DOHH2 (cell line): ENCODE data around the gene TMEM52B.

Experiments
- H3F3A ChIP-seq: fragments of 200-600 bp; sonication (generic), shearing (Covaris generic); 2 replicates; pipeline ENCODE4 v1.6.0; 2016; ENCODE audit warnings: antibody characterized with exemption, mild to moderate bottlenecking; ENCODE audit not compliant: control insufficient read depth, insufficient read depth
- H3K27ac ChIP-seq: fragments of 200-600 bp; sonication (generic); 2 replicates; pipeline ENCODE4 v1.5.1; 2014; ENCODE audit warnings: low read depth, mild to moderate bottlenecking, low read length, moderate library complexity
- H3K27me3 ChIP-seq: fragments of 200-600 bp; sonication (generic); 2 replicates; pipeline ENCODE4 v1.6.1; 2014; ENCODE audit warnings: mild to moderate bottlenecking, low read length, mixed read lengths; ENCODE audit not compliant: control insufficient read depth
- H3K36me3 ChIP-seq: fragments of 200-600 bp; sonication (generic); 2 replicates; pipeline ENCODE4 v1.6.1; 2014; ENCODE audit warnings: mild to moderate bottlenecking, low read length, moderate library complexity, mixed read lengths; ENCODE audit not compliant: control insufficient read depth
- H3K4me1 ChIP-seq: fragments of 200-600 bp; sonication (generic); 2 replicates; pipeline ENCODE4 v1.6.1; 2014; ENCODE audit warnings: mild to moderate bottlenecking, low read length, mixed read lengths; ENCODE audit not compliant: control insufficient read depth
- H3K4me2 ChIP-seq: fragments of 200-600 bp; sonication (generic); 2 replicates; pipeline ENCODE4 v1.6.0; 2014; ENCODE audit warnings: mild to moderate bottlenecking, low read length, moderate library complexity
- H3K4me3 ChIP-seq: fragments of 200-600 bp; sonication (generic); 2 replicates; pipeline ENCODE4 v1.5.1; 2014; ENCODE audit warnings: mild to moderate bottlenecking, low read length, mixed read lengths
- H3K79me2 ChIP-seq: fragments of 200-600 bp; sonication (generic); 2 replicates; pipeline ENCODE4 v1.6.1; 2014; ENCODE audit warnings: mild to moderate bottlenecking, low read length, mixed read lengths; ENCODE audit not compliant: control insufficient read depth
- H3K9me2 ChIP-seq: fragments of 200-600 bp; sonication (generic); replicated peaks from 2 replicates; pipeline ENCODE4 v1.6.1; 2014; ENCODE audit warnings: mild to moderate bottlenecking, low read length, mixed read lengths; ENCODE audit not compliant: control insufficient read depth
- H3K9me3 ChIP-seq: fragments of 200-600 bp; sonication (generic); 2 replicates; pipeline ENCODE4 v1.6.1; 2014; ENCODE audit warnings: antibody characterized with exemption, low read length, mixed read lengths; ENCODE audit not compliant: control insufficient read depth, insufficient read depth
- H4K20me1 ChIP-seq: fragments of 200-600 bp; sonication (generic); 2 replicates; pipeline ENCODE4 v1.6.0; 2014; ENCODE audit warnings: low read depth, mild to moderate bottlenecking, antibody characterized with exemption, low read length, moderate library complexity; ENCODE audit not compliant: control insufficient read depth, insufficient read depth
- EZH2phosphoT487 ChIP-seq: fragments of 200-600 bp; sonication (generic); IDR thresholded peaks from 2 replicates; pipeline ENCODE4 v1.6.1; 2017; ENCODE audit warnings: borderline replicate concordance, mild to moderate bottlenecking, antibody characterized with exemption, low read length, moderate library complexity, mixed read lengths
- TF ChIP-seq, protein P1 (sequence below): fragments of 200-600 bp; sonication (generic); IDR thresholded peaks from one replicate; pipeline ENCODE4 v1.5.1; 2014; ENCODE audit warnings: antibody characterized with exemption, mild to moderate bottlenecking, low read depth, low read length; ENCODE audit not compliant: poor library complexity, severe bottlenecking

Gene TMEM52B

DNA sequence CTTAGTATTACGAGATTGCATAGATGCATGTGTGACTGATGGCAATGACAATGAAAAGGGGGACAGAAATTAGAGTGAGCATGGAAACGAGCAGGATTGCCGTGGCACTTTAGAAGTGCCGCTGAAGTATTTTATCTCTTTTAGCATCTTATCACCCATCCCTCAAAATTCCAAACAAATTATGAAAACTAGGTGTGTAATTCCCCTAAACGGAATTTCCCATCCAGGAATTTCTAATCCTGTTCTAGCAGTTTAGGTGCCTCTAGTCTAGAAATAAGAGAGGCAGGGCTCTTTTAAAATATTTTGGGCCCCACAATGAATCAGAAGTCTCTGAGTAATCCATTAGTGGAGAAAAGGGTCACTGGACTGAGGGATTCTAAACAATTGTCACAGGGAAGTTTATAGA lies 947 bp downstream of the TMEM52B start:
- no peaks in the 10 kb centered on the region for H4K20me1 ChIP-seq

DNA sequence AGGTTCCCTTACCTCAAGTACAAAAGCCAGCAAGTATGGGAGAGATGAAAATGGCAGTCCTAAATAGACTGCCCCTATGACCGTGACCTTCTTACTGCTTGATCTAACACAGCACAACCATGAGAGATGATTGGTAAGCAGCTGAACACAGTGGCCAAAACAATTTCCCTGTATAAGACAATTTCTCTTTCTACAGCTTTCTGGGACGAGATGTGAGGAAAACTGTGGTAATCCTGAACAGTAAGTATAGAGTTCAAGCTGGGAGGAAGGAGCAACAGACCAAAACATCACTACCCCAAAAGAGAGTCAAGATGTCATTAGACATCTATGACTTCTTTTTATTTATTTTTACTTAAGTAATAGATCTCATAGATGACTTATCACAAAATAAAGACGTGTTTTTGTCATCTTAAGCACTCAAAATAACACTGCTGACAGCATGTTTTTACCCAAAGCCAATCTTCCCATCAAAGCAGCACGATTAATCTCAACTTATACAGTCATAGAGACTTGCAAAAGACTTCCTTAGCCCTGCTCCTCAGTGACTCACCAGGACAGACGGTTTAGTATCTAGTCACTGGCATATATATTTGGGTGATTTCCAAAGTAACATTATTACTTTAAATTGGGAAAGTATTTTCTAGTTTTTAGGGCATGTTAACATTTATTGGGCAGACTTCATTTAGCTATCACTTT lies 3.7 kb downstream of the TMEM52B start:
- H3K9me3 ChIP-seq: no peaks in the 10 kb centered on the region
- peaks cover 3% of the 10 kb centered on the region; the same call in 1 of the 2 replicates for H3K4me1 ChIP-seq
- no peak overlapping the region for H3K27ac ChIP-seq

More for the DNA sequence above, 947 bp downstream of the TMEM52B start:
- Histone ChIP-seq H3K9me3 (no peaks in the 10 kb centered on the region), H3F3A (no peaks in the 10 kb centered on the region), H3K27me3 (peaks cover 12% of the 10 kb centered on the region), H3K9me2 (no peaks in the 10 kb centered on the region), H3K4me3 (no peak overlapping the region), H3K27ac (no peak overlapping the region), H3K36me3 (no peaks in the 10 kb centered on the region), H3K4me1 (no peaks in the 10 kb centered on the region), H3K4me2 (no peak overlapping the region), H3K79me2 (no peaks in the 10 kb centered on the region)
- TF ChIP-seq, protein P1, sequence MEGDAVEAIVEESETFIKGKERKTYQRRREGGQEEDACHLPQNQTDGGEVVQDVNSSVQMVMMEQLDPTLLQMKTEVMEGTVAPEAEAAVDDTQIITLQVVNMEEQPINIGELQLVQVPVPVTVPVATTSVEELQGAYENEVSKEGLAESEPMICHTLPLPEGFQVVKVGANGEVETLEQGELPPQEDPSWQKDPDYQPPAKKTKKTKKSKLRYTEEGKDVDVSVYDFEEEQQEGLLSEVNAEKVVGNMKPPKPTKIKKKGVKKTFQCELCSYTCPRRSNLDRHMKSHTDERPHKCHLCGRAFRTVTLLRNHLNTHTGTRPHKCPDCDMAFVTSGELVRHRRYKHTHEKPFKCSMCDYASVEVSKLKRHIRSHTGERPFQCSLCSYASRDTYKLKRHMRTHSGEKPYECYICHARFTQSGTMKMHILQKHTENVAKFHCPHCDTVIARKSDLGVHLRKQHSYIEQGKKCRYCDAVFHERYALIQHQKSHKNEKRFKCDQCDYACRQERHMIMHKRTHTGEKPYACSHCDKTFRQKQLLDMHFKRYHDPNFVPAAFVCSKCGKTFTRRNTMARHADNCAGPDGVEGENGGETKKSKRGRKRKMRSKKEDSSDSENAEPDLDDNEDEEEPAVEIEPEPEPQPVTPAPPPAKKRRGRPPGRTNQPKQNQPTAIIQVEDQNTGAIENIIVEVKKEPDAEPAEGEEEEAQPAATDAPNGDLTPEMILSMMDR: no peak
- TF ChIP-seq EZH2phosphoT487: no peak

DNA sequence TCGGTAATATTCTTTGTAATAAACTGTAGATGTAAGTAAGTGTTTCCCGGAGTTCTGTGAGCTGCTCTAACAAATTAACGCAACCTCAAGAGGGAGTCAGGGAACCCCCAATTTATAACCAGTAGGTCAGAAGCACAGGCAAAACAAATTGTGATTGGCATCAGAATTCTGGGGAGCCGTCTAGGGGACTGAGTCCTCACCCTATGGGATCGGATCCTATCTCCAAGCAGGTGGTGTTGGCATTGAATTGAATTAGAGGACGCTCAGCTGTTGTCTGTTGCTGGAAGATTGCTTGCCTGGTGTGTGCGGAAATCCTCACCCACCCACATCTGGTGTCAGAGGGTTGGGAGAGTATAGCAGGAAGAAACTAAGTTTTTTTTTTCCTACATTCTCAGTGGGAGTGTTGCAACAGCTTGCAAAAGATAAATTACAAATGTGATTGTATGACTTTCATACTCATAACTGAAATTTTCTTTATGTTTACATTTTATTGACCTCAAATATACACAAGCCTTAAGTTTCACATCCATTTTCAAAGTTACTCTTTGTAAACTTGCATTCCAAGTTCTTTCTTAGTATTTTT lies 5.5 kb downstream of the TMEM52B start:
- Histone ChIP-seq H3K9me3 (no peaks in the 10 kb centered on the region), H3K4me3 (no peak overlapping the region), H3K27me3 (peaks cover 12% of the 10 kb centered on the region; the same call in 1 of the 2 replicates), H3K4me1 (peaks cover 3% of the 10 kb centered on the region; the same call in 1 of the 2 replicates), H3K79me2 (no peaks in the 10 kb centered on the region), H3F3A (no peaks in the 10 kb centered on the region), H3K27ac (no peak overlapping the region), H3K9me2 (no peaks in the 10 kb centered on the region), H3K36me3 (no peaks in the 10 kb centered on the region), H3K4me2 (no peak overlapping the region), H4K20me1 (no peaks in the 10 kb centered on the region)
- TF ChIP-seq, protein P1: no peak
- no peak for TF ChIP-seq EZH2phosphoT487

More for the DNA sequence above, 3.7 kb downstream of the TMEM52B start:
- no peak overlapping the region for H3K4me3 ChIP-seq
- H3K79me2 ChIP-seq: no peaks in the 10 kb centered on the region
- H3F3A ChIP-seq: no peaks in the 10 kb centered on the region
- H3K4me2 ChIP-seq: no peak overlapping the region
- peaks cover 17% of the 10 kb centered on the region for H3K27me3 ChIP-seq
- no peaks in the 10 kb centered on the region for H4K20me1 ChIP-seq
- no peaks in the 10 kb centered on the region for H3K36me3 ChIP-seq
- no peaks in the 10 kb centered on the region for H3K9me2 ChIP-seq
- TF ChIP-seq, protein P1: no peak
- TF ChIP-seq EZH2phosphoT487: no peak
